COR-L47 (cell line): Measurements from ENCODE around the gene SIGLEC1.

Source experiments
- DNase-seq: peaks from one replicate; lab custom pipeline; 2025; lab: John Stamatoyannopoulos, UW

Gene SIGLEC1

DNA sequence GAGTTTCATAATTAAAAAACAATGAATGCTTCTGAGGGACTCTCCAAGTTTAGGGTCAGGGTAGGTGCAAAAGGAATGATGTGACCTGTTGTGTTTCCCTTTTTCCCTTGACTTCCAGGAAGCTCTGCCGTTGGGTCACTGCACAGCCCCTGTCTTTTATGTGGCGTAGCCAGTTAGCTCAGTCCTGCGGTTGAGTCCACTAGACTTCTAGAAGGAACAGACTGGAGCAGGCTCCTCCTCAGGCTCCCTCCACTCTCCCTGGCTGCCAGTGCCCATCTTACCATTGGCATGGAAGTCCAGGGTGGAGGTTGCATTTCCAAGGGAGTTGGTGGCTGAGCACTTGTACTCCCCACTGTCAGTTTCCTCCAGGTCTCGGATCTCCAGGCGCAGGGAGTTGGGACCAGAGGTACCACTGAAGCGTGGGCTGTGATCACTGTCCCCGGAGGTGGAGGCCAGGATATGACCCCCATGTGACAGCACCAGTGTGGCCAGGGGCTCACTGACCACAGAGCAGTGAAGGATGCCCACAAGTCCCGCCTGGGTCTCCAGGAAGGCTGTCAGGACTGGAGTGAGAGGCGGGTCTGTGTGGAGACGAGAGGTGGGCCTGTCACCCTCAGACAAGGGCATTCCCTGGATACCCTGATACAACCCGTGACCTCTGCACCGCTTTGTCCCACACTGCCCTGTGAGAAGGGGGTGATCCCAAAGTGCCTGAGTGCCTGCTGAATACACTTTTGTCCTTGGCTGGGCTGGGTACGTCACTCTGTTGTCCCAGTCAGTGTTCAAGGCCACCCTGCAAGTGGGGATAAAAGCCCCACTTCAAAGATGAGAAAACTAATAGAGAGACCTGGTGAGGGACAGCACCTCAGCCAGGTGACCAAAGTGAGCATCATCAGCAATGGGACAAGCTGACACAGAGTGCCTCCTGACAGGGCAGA is 11.1 kb downstream of the SIGLEC1 start:
- DNase-seq = no peak

DNA sequence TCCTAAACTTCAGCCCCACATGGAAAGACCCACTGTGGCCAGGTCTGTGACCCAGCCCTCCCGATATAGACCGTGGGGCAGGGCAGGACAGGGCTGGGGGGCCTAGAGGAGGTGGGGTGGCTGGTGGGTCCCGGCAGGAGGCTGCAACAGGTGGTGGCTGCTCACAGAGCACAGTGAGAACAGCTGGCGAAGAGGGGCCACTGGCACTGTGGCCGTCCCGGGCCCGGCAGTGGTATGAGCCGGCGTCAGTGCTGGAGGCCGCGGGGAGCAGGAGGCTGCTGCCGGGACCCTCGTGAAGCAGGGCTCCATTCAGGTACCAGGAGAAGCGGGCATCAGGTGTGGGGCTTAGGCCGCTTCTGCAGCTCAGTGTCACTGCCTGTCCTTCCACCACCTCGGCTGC is 13.4 kb downstream of the SIGLEC1 start:
- no peak for DNase-seq

- no peak for DNase-seq
Measured at GRCh38 chr20:3698591-3699001, 13.8 kb downstream of the SIGLEC1 start.

DNA sequence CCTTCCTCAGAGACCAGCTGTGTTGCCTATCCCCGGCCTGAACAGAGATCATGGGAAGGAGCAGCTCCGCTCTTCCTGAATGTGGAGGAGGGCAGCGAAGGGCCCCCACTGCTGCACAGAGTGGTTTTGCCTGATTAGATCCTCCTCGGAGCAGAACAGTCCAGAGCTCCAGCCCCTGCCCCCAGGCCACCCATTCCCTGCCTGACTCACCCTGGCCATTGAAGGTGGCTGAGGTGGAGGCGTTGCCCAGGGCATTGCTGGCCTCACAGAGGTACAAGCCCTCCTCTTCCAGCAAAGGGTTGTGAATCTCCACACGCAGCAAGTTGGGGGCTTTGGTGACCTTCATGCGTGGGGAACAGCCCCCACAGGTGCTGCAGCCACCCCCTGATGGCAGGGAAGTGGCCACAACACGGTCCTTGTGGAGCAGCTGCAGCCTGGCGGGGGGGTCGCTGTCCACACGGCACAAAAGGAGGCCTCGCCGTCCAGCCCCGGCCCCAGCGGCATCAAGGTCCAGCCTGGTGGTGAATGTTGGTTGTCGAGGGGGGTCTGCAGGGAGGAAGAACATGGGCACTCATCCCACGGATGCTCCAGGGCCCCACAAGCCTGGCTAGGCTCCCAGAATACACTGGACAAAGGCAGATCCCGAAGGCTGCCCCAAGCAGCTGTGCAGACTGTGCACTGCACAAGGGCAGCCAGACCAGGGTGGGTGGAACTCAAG is 14.7 kb downstream of the SIGLEC1 start:
- no peak for DNase-seq

- DNase-seq = no peak
Measured at GRCh38 chr20:3696745-3697587, 15.4 kb downstream of the SIGLEC1 start.

- DNase-seq = no peak
Measured at GRCh38 chr20:3696200-3696599, 16.2 kb downstream of the SIGLEC1 start.

DNA sequence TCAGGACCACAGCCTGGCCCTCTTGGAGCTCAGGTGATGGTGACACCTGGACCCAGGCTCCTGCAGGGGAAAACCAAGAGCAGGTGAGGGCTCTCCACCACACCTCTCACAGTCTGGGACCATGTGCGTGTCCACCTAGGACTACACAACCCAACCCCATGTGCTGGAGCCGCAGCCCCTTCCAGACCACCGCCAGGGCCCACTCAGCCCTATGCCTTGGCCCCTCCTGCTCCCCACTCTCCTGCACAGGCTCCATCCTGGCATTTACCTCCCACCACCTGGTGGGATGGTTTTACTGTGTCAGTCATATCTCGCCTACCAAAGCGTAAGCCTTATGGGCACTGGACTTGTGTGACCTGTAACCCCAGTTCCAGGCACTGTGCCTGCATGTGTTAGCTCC is 17.5 kb downstream of the SIGLEC1 start:
- DNase-seq = no peak

DNA sequence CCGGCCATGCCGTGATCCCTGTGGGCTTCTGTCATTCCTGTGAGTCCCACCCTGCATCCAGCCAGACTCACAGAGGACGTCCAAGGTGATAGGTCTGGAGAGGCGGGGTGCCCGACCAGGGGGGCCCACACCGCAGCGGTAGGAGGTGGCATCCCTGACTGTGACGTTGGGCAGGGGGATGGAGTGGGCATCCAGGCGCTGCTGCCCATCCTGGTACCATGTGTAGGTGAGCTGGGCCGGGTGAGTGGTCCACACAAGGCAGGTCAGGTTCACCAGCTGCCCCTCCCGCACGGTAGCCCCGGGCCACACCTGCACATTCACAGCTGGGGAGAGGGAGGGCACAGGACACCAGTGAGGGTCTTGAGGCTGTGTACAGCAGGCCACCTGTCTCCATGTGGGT is 19.0 kb downstream of the SIGLEC1 start:
- DNase-seq = no peak

DNA sequence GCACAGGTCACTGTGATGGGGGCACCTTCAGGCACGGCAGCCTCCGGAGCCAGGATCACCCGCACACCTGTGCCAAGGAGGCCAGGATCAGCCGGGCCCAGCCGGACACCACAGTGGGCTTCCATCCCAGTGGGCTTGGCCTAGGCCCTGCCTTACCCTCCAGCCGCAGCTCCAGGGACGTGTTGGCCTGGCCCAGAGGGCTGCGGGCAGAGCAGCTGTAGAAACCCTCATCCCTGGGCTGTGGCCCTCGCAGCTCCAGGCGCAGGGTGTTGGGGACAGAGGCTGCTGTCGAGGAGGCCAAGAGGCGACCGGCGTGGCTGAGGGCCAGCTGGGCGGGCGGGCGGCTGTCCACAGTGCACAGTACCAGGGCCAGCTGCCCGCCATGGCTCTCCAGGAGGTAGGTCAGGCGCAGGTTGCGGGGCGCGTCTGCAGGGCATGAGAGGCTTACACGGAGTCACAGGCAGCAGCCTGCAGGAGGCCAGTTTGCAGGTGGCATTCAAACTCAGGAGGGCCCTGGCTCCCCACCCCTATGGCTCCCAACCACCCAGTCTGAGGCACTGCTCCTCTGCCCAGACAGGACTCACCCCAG is 19.6 kb downstream of the SIGLEC1 start:
- DNase-seq = no peak

GRCh38 chr20:3691897-3692296 is 20.5 kb downstream of the SIGLEC1 start:
- no peak for DNase-seq

DNA sequence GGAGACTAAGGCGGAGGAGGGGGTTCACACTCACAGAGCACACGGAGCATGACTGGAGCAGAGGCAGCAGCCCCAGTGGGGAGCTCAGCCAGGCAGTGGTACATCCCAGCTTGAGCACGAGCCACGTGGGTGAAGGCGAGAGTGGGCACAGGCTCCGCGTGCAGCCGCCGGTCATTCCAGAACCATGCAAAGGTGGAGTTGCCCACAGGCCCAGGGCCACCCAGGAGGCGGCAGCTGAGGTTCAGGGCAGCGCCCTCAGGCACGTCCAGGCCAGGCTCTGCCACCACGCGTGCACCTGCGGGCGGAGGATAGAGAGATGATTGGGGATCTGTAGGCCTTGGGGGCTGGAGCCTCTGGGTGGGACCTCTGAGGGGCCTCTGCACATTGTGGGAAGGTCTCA is 21.1 kb downstream of the SIGLEC1 start:
- DNase-seq = no peak

- no peak for DNase-seq
Measured at GRCh38 chr20:3690413-3690812, 22.0 kb downstream of the SIGLEC1 start.

- DNase-seq = no peak
Measured at GRCh38 chr20:3689978-3690377, 22.4 kb downstream of the SIGLEC1 start.

DNA sequence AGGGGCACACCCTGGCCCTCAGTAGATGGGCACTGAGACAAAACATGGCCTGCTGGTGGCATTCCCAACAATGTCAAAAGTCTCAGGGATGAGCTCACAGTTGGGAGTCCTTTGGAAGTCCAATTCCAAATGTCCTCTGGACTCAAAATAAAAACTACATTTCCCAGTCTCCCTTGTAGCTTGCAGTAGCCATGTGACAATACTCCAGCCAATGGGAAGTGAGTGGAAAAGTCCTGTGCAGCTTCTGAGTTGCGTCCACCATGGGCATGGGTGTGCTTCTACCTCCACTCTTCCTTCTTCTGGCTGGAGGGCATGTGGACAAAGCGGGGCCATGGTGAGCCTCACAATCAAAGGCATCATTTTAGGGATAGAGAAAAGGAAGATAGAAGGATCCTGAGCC is 24.7 kb downstream of the SIGLEC1 start:
- DNase-seq = no peak

DNA sequence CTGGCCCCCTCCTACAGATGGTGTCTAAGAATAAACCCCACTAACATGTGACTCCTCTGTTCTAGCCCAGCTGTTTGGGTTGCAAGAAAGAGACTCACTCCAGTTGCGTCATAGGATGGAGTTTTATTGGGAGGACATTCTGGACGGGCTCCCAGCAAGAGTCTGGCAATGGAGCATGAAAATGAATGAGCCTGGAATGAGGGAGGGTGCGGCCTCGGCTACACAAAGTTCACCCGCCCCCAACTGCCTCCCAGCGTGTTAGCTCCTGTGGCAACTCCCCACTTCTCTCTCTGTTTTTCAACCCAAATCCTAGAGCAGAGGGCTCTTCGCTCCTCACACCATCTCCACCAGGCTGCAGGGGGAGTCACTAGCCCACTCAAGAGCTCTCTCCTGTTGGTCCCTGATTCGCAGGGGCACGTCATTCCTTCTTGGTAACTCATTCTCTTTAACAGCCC is 25.5 kb downstream of the SIGLEC1 start:
- no peak for DNase-seq

GRCh38 chr20:3686421-3686820 is 26.0 kb downstream of the SIGLEC1 start:
- no peak for DNase-seq

- DNase-seq = no peak
Measured at GRCh38 chr20:3685341-3685740, 27.1 kb downstream of the SIGLEC1 start.

GRCh38 chr20:3681931-3682781 is 30.2 kb downstream of the SIGLEC1 start, which contains the start of gene ADAM33:
Gene ADAM33, minus strand, starts transcription at chr20:3682010. Its CDS starts 6 bp downstream, at chr20:3682004.
- DNase-seq = no peak

GRCh38 chr20:3681352-3681930 is 31.0 kb downstream of the SIGLEC1 start:
- no peak for DNase-seq

GRCh38 chr20:3680701-3681351 is 31.6 kb downstream of the SIGLEC1 start:
- DNase-seq = no peak
